HUES48 (cell line): ENCODE results near the gene COL27A1.

Source experiments
- H3K27ac ChIP-seq: one replicate; pipeline ENCODE4 v1.7.0; 2013; ENCODE audit warnings: low read depth, low read length, inconsistent platforms
- H3K27me3 ChIP-seq: 2 replicates; pipeline ENCODE4 v1.6.1; 2013; ENCODE audit warnings: mild to moderate bottlenecking, low read length; ENCODE audit not compliant: control insufficient read depth, insufficient read depth
- H3K36me3 ChIP-seq: 2 replicates; pipeline ENCODE4 v1.6.1; 2013; ENCODE audit warnings: low read length; ENCODE audit not compliant: control insufficient read depth, insufficient read depth
- H3K4me1 ChIP-seq: 2 replicates; pipeline ENCODE4 v1.6.1; 2013; ENCODE audit warnings: mild to moderate bottlenecking, low read length; ENCODE audit not compliant: control insufficient read depth, insufficient read depth
- H3K4me3 ChIP-seq: 2 replicates; pipeline ENCODE4 v1.5.1; 2013; ENCODE audit warnings: mild to moderate bottlenecking, low read depth, low read length
- H3K9ac ChIP-seq: 2 replicates; pipeline ENCODE4 v1.6.1; 2013; ENCODE audit warnings: mild to moderate bottlenecking, low read depth, low read length, moderate library complexity
- H3K9me3 ChIP-seq: 2 replicates; pipeline ENCODE4 v1.6.1; 2013; ENCODE audit warnings: low read length; ENCODE audit not compliant: control insufficient read depth, insufficient read depth

Gene COL27A1

GRCh38 chr9:114192539-114192938, 37.2 kb downstream of the COL27A1 start:
- no peaks in the 10 kb centered on the region for H3K27me3 ChIP-seq
- H3K27ac ChIP-seq = no peak overlapping the region
- no peak overlapping the region for H3K9ac ChIP-seq
- no peaks in the 10 kb centered on the region; the same call in 1 of the 2 replicates for H3K36me3 ChIP-seq
- no peaks in the 10 kb centered on the region for H3K4me1 ChIP-seq
- H3K9me3 ChIP-seq = peaks cover 2% of the 10 kb centered on the region; the same call in 1 of the 2 replicates
- H3K4me3 ChIP-seq = no peak overlapping the region

- Histone ChIP-seq H3K27ac (no peak overlapping the region), H3K4me3 (no peak overlapping the region), H3K4me1 (no peaks in the 10 kb centered on the region), H3K36me3 (no peaks in the 10 kb centered on the region; the same call in 1 of the 2 replicates), H3K9me3 (peaks cover 2% of the 10 kb centered on the region; the same call in 1 of the 2 replicates), H3K9ac (no peak overlapping the region), H3K27me3 (no peaks in the 10 kb centered on the region)
Measured at GRCh38 chr9:114193090-114193489, 37.8 kb downstream of the COL27A1 start.

GRCh38 chr9:114196117-114196516, 40.8 kb downstream of the COL27A1 start:
- peaks cover 5% of the 10 kb centered on the region; the same call in 1 of the 2 replicates for H3K36me3 ChIP-seq
- no peak overlapping the region for H3K4me3 ChIP-seq
- no peaks in the 10 kb centered on the region for H3K4me1 ChIP-seq

GRCh38 chr9:114196979-114197622, 41.8 kb downstream of the COL27A1 start:
- H3K9me3 ChIP-seq = no peaks in the 10 kb centered on the region

More at GRCh38 chr9:114196117-114196516, 40.8 kb downstream of the COL27A1 start:
- Histone ChIP-seq H3K27me3 (no peaks in the 10 kb centered on the region), H3K9ac (no peak overlapping the region), H3K9me3 (no peaks in the 10 kb centered on the region), H3K27ac (no peak overlapping the region)

GRCh38 chr9:114198249-114199040, 43.1 kb downstream of the COL27A1 start:
- H3K27me3 ChIP-seq = no peaks in the 10 kb centered on the region
- no peaks in the 10 kb centered on the region for H3K4me1 ChIP-seq
- no peak overlapping the region for H3K9ac ChIP-seq
- H3K27ac ChIP-seq = no peak overlapping the region
- H3K36me3 ChIP-seq = peaks cover 5% of the 10 kb centered on the region; the same call in 1 of the 2 replicates
- H3K4me3 ChIP-seq = no peak overlapping the region
- H3K9me3 ChIP-seq = no peaks in the 10 kb centered on the region

More at GRCh38 chr9:114196979-114197622, 41.8 kb downstream of the COL27A1 start:
- peaks cover 5% of the 10 kb centered on the region; the same call in 1 of the 2 replicates for H3K36me3 ChIP-seq
- no peak overlapping the region for H3K9ac ChIP-seq
- H3K4me1 ChIP-seq = no peaks in the 10 kb centered on the region
- H3K4me3 ChIP-seq = no peak overlapping the region
- H3K27ac ChIP-seq = no peak overlapping the region
- no peaks in the 10 kb centered on the region for H3K27me3 ChIP-seq

GRCh38 chr9:114200721-114201300, 45.5 kb downstream of the COL27A1 start:
- Histone ChIP-seq H3K9ac (no peak overlapping the region), H3K27ac (no peak overlapping the region), H3K27me3 (no peaks in the 10 kb centered on the region), H3K4me3 (no peak overlapping the region), H3K36me3 (peaks cover 5% of the 10 kb centered on the region; the same call in 1 of the 2 replicates), H3K9me3 (no peaks in the 10 kb centered on the region), H3K4me1 (no peaks in the 10 kb centered on the region)

- Histone ChIP-seq H3K36me3 (peaks cover 5% of the 10 kb centered on the region; the same call in 1 of the 2 replicates), H3K9ac (no peak overlapping the region), H3K4me1 (peaks cover 6% of the 10 kb centered on the region; the same call in 1 of the 2 replicates), H3K9me3 (no peaks in the 10 kb centered on the region), H3K27me3 (no peaks in the 10 kb centered on the region), H3K4me3 (no peak overlapping the region), H3K27ac (no peak overlapping the region)
Measured at GRCh38 chr9:114202396-114202795, 47.1 kb downstream of the COL27A1 start.

- no peaks in the 10 kb centered on the region for H3K27me3 ChIP-seq
- no peaks in the 10 kb centered on the region for H3K9me3 ChIP-seq
- H3K4me3 ChIP-seq = no peak overlapping the region
- H3K4me1 ChIP-seq = peaks cover 6% of the 10 kb centered on the region; the same call in 1 of the 2 replicates
- H3K36me3 ChIP-seq = peaks cover 5% of the 10 kb centered on the region; the same call in 1 of the 2 replicates
- no peak overlapping the region for H3K27ac ChIP-seq
- H3K9ac ChIP-seq = no peak overlapping the region
Measured at GRCh38 chr9:114202849-114203248, 47.5 kb downstream of the COL27A1 start.

GRCh38 chr9:114203410-114204140, 48.2 kb downstream of the COL27A1 start:
- Histone ChIP-seq H3K4me3 (no peak overlapping the region), H3K4me1 (peaks cover 6% of the 10 kb centered on the region; the same call in 1 of the 2 replicates), H3K27me3 (no peaks in the 10 kb centered on the region), H3K9ac (no peak overlapping the region), H3K27ac (no peak overlapping the region), H3K36me3 (peaks cover 5% of the 10 kb centered on the region; the same call in 1 of the 2 replicates), H3K9me3 (no peaks in the 10 kb centered on the region)

GRCh38 chr9:114204265-114204664, 48.9 kb downstream of the COL27A1 start:
- H3K4me3 ChIP-seq = no peak overlapping the region
- H3K36me3 ChIP-seq = peaks cover 6% of the 10 kb centered on the region; the same call in 1 of the 2 replicates
- no peak overlapping the region for H3K9ac ChIP-seq
- no peaks in the 10 kb centered on the region for H3K27me3 ChIP-seq
- H3K27ac ChIP-seq = no peak overlapping the region
- H3K9me3 ChIP-seq = no peaks in the 10 kb centered on the region
- peaks cover 6% of the 10 kb centered on the region; the same call in 1 of the 2 replicates for H3K4me1 ChIP-seq
